NCI-H2171 (cell line): ENCODE data around the gene PSMC6.
"Not testable (repeated sequence)": the region's sequence is repeated elsewhere in the genome, so short reads cannot be mapped to it uniquely, and the experiment has no call there.

Experiments used
- DNase-seq: peaks from one replicate; lab custom pipeline; 2025; lab: John Stamatoyannopoulos, UW

Gene PSMC6

GRCh38 chr14:52723514-52724359 lies 16.7 kb downstream of the PSMC6 start:
- no peak for DNase-seq

GRCh38 chr14:52724360-52724644 lies 17.3 kb downstream of the PSMC6 start:
- no peak for DNase-seq

GRCh38 chr14:52727509-52727908 lies 20.5 kb downstream of the PSMC6 start:
- not testable (repeated sequence) for DNase-seq

GRCh38 chr14:52729035-52729434 lies 22.0 kb downstream of the PSMC6 start:
- not testable (repeated sequence) for DNase-seq

- DNase-seq, result no peak
Measured at GRCh38 chr14:52729585-52729924, 22.6 kb downstream of the PSMC6 start.

GRCh38 chr14:52729925-52730708 lies 23.1 kb downstream of the PSMC6 start, which contains the start of gene STYX:
STYX (plus strand) TSS chr14:52730166; CDS start chr14:52730475, 309 bp downstream.
- DNase-seq, result peak; percentile 98

GRCh38 chr14:52730709-52731111 lies 23.7 kb downstream of the PSMC6 start:
- no peak for DNase-seq

- no peak for DNase-seq
Measured at GRCh38 chr14:52733824-52734223, 26.8 kb downstream of the PSMC6 start.

GRCh38 chr14:52735921-52736489 lies 29.0 kb downstream of the PSMC6 start:
- DNase-seq, result no peak

- no peak for DNase-seq
Measured at GRCh38 chr14:52738409-52738808, 31.4 kb downstream of the PSMC6 start.

GRCh38 chr14:52740751-52741150 lies 33.8 kb downstream of the PSMC6 start:
- DNase-seq, result no peak

- DNase-seq, result no peak
Measured at GRCh38 chr14:52741865-52742264, 34.9 kb downstream of the PSMC6 start.

- no peak for DNase-seq
Measured at GRCh38 chr14:52748647-52749292, 41.8 kb downstream of the PSMC6 start.

GRCh38 chr14:52755607-52756316 lies 48.8 kb downstream of the PSMC6 start:
- DNase-seq, result no peak

GRCh38 chr14:52759145-52759544 lies 52.1 kb downstream of the PSMC6 start:
- no peak for DNase-seq

- DNase-seq, result not testable (repeated sequence)
Measured at GRCh38 chr14:52762923-52763322, 55.9 kb downstream of the PSMC6 start.

- no peak for DNase-seq
Measured at GRCh38 chr14:52767058-52767833, 60.2 kb downstream of the PSMC6 start.

- no peak for DNase-seq
Measured at GRCh38 chr14:52769887-52770286, 62.9 kb downstream of the PSMC6 start.

GRCh38 chr14:52776816-52777215 lies 69.8 kb downstream of the PSMC6 start:
- DNase-seq, result no peak
